Stimulated activated naive CD8-positive, alpha-beta T cell treated with anti-CD3 and anti-CD28 coated beads, Interleukin-15, Interleukin-2, amounts not matched to agents 100 ng/mL and 50 ng/mL, for 24 hours (primary cell): ENCODE measurements around the gene CNTN5.
"Not testable (repeated sequence)": the region's sequence is repeated elsewhere in the genome, so short reads cannot be mapped to it uniquely, and the experiment has no call there.

Experiments
- H3K27ac Mint-ChIP-seq: one replicate; pipeline ENCODE4 v1.8.0; 2021; ENCODE audit warnings: mild to moderate bottlenecking, mixed read lengths
- H3K27me3 Mint-ChIP-seq: one replicate; pipeline ENCODE4 v1.8.0; 2021; ENCODE audit warnings: mixed read lengths
- H3K36me3 Mint-ChIP-seq: one replicate; pipeline ENCODE4 v1.8.0; 2021; ENCODE audit warnings: low read depth, mixed read lengths
- H3K4me1 Mint-ChIP-seq: one replicate; pipeline ENCODE4 v1.8.0; 2021; ENCODE audit warnings: low read depth, mixed read lengths
- H3K4me3 Mint-ChIP-seq: one replicate; pipeline ENCODE4 v1.8.0; 2021; ENCODE audit warnings: mild to moderate bottlenecking, mixed read lengths
- H3K9me3 Mint-ChIP-seq: one replicate; pipeline ENCODE4 v1.8.0; 2021; ENCODE audit warnings: mixed read lengths

CNTN5 gene

GRCh38 chr11:100257238-100257803 is 1236.6 kb downstream of the CNTN5 start:
- H3K27me3 Mint-ChIP-seq, H3K4me3 Mint-ChIP-seq, H3K36me3 Mint-ChIP-seq, H3K27ac Mint-ChIP-seq, H3K4me1 Mint-ChIP-seq: not testable (repeated sequence)
- peaks cover 23% of the 10 kb centered on the region for H3K9me3 Mint-ChIP-seq

DNA sequence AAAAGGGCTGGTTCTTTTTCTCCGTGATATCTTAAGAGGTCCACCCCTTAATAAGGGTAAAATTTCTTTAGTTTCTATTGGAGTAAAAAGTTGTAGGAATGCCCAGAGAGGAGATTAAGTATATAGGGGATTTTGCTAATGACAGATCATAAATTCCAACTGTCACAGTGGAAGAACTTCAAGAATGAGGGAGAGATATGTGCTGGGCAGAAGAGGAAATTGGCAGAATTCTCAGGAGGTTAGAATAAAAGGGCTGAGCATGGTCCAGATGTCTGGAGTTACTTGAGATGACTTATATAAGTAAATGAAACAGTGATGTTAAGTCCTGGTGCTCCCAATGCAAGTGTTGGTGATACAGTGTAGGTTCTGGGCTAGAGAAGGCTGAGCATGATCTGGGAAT is 1248.8 kb downstream of the CNTN5 start:
- H3K36me3 Mint-ChIP-seq, result no peaks in the 10 kb centered on the region
- no peak overlapping the region for H3K4me3 Mint-ChIP-seq
- peaks cover 26% of the 10 kb centered on the region for H3K9me3 Mint-ChIP-seq
- H3K27ac Mint-ChIP-seq, result no peak overlapping the region
- H3K4me1 Mint-ChIP-seq, result no peaks in the 10 kb centered on the region
- H3K27me3 Mint-ChIP-seq, result no peaks in the 10 kb centered on the region

- Mint-ChIP-seq H3K4me1 (no peaks in the 10 kb centered on the region), H3K4me3 (no peak overlapping the region), H3K27ac (no peak overlapping the region), H3K27me3 (no peaks in the 10 kb centered on the region), H3K36me3 (no peaks in the 10 kb centered on the region), H3K9me3 (peaks cover 15% of the 10 kb centered on the region)
These were observed 1252.5 kb downstream of the CNTN5 start for GRCh38 chr11:100273066-100273815.

- H3K36me3 Mint-ChIP-seq, H3K4me3 Mint-ChIP-seq, H3K9me3 Mint-ChIP-seq, H3K27me3 Mint-ChIP-seq, H3K4me1 Mint-ChIP-seq, H3K27ac Mint-ChIP-seq: not testable (repeated sequence)
These were observed 1253.7 kb downstream of the CNTN5 start for GRCh38 chr11:100274466-100274865.

DNA sequence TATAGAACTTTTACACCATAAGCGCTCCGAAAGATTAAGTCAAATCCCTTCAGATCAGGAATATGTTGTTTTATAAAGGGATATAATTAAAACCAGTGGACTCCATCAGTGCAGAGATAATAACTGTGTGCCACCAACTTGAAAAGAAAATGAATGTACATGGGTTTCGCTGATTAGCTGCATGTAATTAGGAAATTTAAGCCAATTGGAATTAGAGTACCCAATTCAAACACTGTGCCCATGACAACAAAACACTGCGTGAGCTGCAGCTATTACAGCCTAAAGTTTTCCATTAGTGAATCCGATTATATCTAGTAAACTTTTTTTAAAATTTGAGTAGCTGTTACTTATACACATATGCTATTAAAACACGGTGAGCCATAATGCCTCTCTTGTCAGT is 1274.0 kb downstream of the CNTN5 start:
- Mint-ChIP-seq H3K9me3 (peaks cover 10% of the 10 kb centered on the region), H3K27ac (no peak overlapping the region), H3K4me1 (no peaks in the 10 kb centered on the region), H3K4me3 (no peak overlapping the region), H3K36me3 (no peaks in the 10 kb centered on the region), H3K27me3 (no peaks in the 10 kb centered on the region)

GRCh38 chr11:100296051-100296679 is 1275.4 kb downstream of the CNTN5 start:
- Mint-ChIP-seq H3K4me1 (no peaks in the 10 kb centered on the region), H3K27me3 (no peaks in the 10 kb centered on the region), H3K27ac (no peak overlapping the region), H3K9me3 (peaks cover 10% of the 10 kb centered on the region), H3K4me3 (no peak overlapping the region), H3K36me3 (no peaks in the 10 kb centered on the region)

- Mint-ChIP-seq H3K27ac (no peak overlapping the region), H3K4me3 (no peak overlapping the region), H3K36me3 (no peaks in the 10 kb centered on the region), H3K27me3 (no peaks in the 10 kb centered on the region), H3K9me3 (peaks cover 4% of the 10 kb centered on the region), H3K4me1 (no peaks in the 10 kb centered on the region)
These were observed 1276.8 kb downstream of the CNTN5 start for GRCh38 chr11:100297516-100297915.

DNA sequence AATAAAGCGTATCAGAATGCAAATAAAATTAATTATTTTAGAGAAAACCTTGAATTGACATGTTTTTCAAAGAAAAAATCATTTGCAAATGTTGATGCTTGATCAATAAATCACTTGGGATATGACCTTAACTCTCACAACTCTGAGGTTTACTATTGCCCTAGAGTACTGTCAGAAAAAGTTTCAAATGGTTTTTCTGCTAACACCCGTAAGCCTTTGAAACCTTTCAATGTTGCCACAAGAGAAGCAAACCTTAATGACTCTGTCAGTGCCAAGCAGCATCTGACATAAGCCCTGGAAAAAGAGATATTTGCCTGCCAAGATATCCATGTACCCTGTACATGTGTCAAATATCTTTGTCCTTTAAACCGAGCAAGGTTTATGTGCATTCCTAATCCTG is 1282.1 kb downstream of the CNTN5 start:
- no peak overlapping the region for H3K4me3 Mint-ChIP-seq
- no peaks in the 10 kb centered on the region for H3K4me1 Mint-ChIP-seq
- H3K9me3 Mint-ChIP-seq, result peaks cover 8% of the 10 kb centered on the region
- no peak overlapping the region for H3K27ac Mint-ChIP-seq
- H3K36me3 Mint-ChIP-seq, result no peaks in the 10 kb centered on the region
- no peaks in the 10 kb centered on the region for H3K27me3 Mint-ChIP-seq

DNA sequence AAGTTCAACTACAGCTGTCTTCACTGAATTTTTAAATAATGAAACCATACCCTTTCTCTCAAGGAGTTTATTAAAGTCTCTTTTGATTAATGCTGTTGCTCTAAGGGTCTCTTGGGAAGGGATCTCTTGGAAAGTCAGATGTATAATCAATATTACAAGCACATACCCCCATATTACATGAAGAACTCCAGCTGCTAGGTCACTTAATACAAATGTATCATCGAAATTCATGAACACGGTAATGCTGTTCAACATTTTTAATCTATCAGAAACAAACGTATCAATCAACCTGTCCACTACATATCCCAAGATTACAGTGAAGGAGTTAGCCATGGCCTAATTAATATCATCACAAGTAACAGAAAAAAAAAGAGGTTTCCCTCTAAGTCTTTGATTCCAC is 1283.1 kb downstream of the CNTN5 start:
- Mint-ChIP-seq H3K4me3 (no peak overlapping the region), H3K27me3 (no peaks in the 10 kb centered on the region), H3K36me3 (no peaks in the 10 kb centered on the region), H3K27ac (no peak overlapping the region), H3K9me3 (peaks cover 8% of the 10 kb centered on the region), H3K4me1 (no peaks in the 10 kb centered on the region)

- no peaks in the 10 kb centered on the region for H3K4me1 Mint-ChIP-seq
- peaks cover 11% of the 10 kb centered on the region for H3K9me3 Mint-ChIP-seq
- no peaks in the 10 kb centered on the region for H3K36me3 Mint-ChIP-seq
- H3K27ac Mint-ChIP-seq, result no peak overlapping the region
- no peak overlapping the region for H3K4me3 Mint-ChIP-seq
- no peaks in the 10 kb centered on the region for H3K27me3 Mint-ChIP-seq
These were observed 1287.5 kb downstream of the CNTN5 start for GRCh38 chr11:100308202-100308601.

GRCh38 chr11:100315946-100316345 is 1295.2 kb downstream of the CNTN5 start:
- H3K27ac Mint-ChIP-seq, result no peak overlapping the region
- no peaks in the 10 kb centered on the region for H3K27me3 Mint-ChIP-seq
- H3K36me3 Mint-ChIP-seq, result no peaks in the 10 kb centered on the region
- no peak overlapping the region for H3K4me3 Mint-ChIP-seq
- H3K9me3 Mint-ChIP-seq, result peaks cover 3% of the 10 kb centered on the region
- no peaks in the 10 kb centered on the region for H3K4me1 Mint-ChIP-seq

DNA sequence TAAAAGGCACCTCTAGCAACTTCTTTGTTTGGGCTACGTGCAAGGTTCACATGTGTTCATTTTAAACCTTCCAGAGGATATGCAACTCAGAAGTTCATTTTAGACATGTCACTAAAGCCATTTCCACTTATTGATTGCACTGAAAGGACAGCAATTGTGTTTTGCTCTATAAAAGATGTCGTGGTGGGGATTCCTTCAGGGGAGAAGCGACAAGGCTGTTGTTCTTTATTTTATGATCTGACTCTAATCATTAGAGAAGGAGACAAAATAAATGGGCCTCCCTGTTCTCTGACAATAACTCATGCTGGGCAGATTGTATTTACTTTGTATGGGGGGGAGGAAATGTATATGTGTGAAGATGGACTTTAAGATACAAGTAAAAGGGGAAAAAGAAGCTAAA is 1296.2 kb downstream of the CNTN5 start:
- no peaks in the 10 kb centered on the region for H3K27me3 Mint-ChIP-seq
- no peak overlapping the region for H3K4me3 Mint-ChIP-seq
- H3K9me3 Mint-ChIP-seq, result peaks cover 10% of the 10 kb centered on the region
- H3K36me3 Mint-ChIP-seq, result no peaks in the 10 kb centered on the region
- no peaks in the 10 kb centered on the region for H3K4me1 Mint-ChIP-seq
- no peak overlapping the region for H3K27ac Mint-ChIP-seq

DNA sequence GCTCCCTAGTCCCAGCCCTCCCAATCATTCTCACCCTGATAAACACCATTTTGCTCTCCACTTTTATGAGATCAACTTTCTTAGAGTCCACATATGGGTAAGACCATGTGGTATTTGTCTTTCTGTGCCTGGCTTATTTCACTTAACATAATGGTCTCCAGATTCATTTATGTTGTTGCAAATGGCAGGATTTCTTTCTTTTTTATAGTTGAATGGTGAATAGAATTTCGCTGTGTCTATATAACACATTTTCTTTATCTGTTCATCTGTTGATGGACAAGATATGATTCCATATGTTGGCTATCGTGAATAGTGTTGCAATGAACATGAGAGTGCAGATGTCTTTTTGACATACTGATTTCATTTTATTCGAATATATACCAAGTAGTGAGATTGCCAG is 1298.9 kb downstream of the CNTN5 start:
- H3K27me3 Mint-ChIP-seq, result no peaks in the 10 kb centered on the region
- H3K4me1 Mint-ChIP-seq, result no peaks in the 10 kb centered on the region
- no peak overlapping the region for H3K4me3 Mint-ChIP-seq
- H3K9me3 Mint-ChIP-seq, result peaks cover 7% of the 10 kb centered on the region
- H3K36me3 Mint-ChIP-seq, result no peaks in the 10 kb centered on the region
- no peak overlapping the region for H3K27ac Mint-ChIP-seq

- Mint-ChIP-seq H3K4me3 (no peak overlapping the region), H3K27me3 (no peaks in the 10 kb centered on the region), H3K9me3 (peaks cover 21% of the 10 kb centered on the region), H3K36me3 (no peaks in the 10 kb centered on the region), H3K27ac (no peak overlapping the region), H3K4me1 (no peaks in the 10 kb centered on the region)
These were observed 1308.0 kb downstream of the CNTN5 start for GRCh38 chr11:100328626-100329340.

- H3K9me3 Mint-ChIP-seq, result peaks cover 27% of the 10 kb centered on the region
- H3K4me3 Mint-ChIP-seq, result no peak overlapping the region
- no peaks in the 10 kb centered on the region for H3K4me1 Mint-ChIP-seq
- no peaks in the 10 kb centered on the region for H3K27me3 Mint-ChIP-seq
- H3K36me3 Mint-ChIP-seq, result no peaks in the 10 kb centered on the region
- H3K27ac Mint-ChIP-seq, result no peak overlapping the region
These were observed 1308.6 kb downstream of the CNTN5 start for GRCh38 chr11:100329352-100329751.
